Measurements from ENCODE around the gene MYO7A. TPM values are rescaled to one million over a fixed set of nuclear protein-coding genes. Genes with fewer than 3 reads are reported as not detected.

MYO7A gene
- total and polyA plus RNA-seq, 2 of the 8 experiments (the other 6 are each of a cell fraction or from before 2014, with no cell fraction given): 1.5 to 1.9 TPM

DNA sequence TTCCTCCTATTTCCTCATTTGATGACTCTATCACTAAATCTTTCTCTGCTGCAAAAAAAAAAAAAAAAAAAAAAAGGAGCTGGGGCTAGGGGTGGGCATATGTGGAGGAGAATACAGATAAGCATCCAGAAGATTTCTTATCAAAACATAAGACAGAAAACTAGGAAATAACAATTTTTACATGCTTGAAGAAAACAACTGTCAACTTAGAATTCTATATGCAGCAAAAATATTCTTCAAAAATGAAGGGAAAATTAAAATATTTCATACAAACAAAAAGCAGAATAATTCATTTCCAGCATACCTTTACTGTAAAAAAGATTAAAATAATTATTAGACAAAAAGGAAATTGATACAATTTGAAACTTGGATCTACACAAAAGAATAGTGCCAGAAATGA is 134.8 kb downstream of the MYO7A start (continued):
- TF ChIP-seq MAFK (IDR thresholded peaks at IDR 0.05; ENCODE audit: low read depth, low read length) (no peak), SUZ12 (IDR thresholded peaks at IDR 0.05; ENCODE audit: low read length) (no peak), YY1 (IDR thresholded peaks at IDR 0.05; ENCODE audit: low read depth, low read length) (no peak), CTBP2 (IDR thresholded peaks at IDR 0.05; ENCODE audit: borderline replicate concordance, insufficient read depth, insufficient read length, low read length) (no peak), EZH2 (IDR thresholded peaks at IDR 0.05; ENCODE audit: low read depth, low read length, severe bottlenecking) (no peak), CEBPB (IDR thresholded peaks at IDR 0.05; ENCODE audit: low read depth, low read length) (no peak)

Other genes starting within 250 kb of the MYO7A start
- gene B3GNT6, start 93.8 kb upstream of the MYO7A start, total RNA-seq (2021; fragmentation: NEBNext Ultra II Directional; extraction: Animal tissue kit (Norgen Biotek cat#: 25700)): not detected in 2 replicates
- 0.02 TPM in 1 of 2 replicates, not detected in the other for gene B3GNT6, start 93.8 kb upstream of the MYO7A start, polyA plus RNA-seq (2011; rRNA removed)
- 22.4 and 22.6 TPM in 2 replicates for gene CAPN5, start 61.3 kb upstream of the MYO7A start, total RNA-seq (2021; fragmentation: NEBNext Ultra II Directional; extraction: Animal tissue kit (Norgen Biotek cat#: 25700))
- 21.5 and 26.9 TPM in 2 replicates for gene CAPN5, start 61.3 kb upstream of the MYO7A start, polyA plus RNA-seq (2011; rRNA removed)
- 0.75 TPM in 1 of 2 replicates, not detected in the other for gene OMP, start 25.4 kb upstream of the MYO7A start, total RNA-seq (2021; fragmentation: NEBNext Ultra II Directional; extraction: Animal tissue kit (Norgen Biotek cat#: 25700))
- gene OMP, start 25.4 kb upstream of the MYO7A start, polyA plus RNA-seq (2011; rRNA removed): not detected in 2 replicates
- not detected in 2 replicates for gene GDPD4, start 173.4 kb downstream of the MYO7A start, total RNA-seq (2021; fragmentation: NEBNext Ultra II Directional; extraction: Animal tissue kit (Norgen Biotek cat#: 25700))
- gene GDPD4, start 173.4 kb downstream of the MYO7A start, polyA plus RNA-seq (2011; rRNA removed): not detected in 2 replicates